Hepatocyte (in vitro differentiated cells): ENCODE results near the gene MIPOL1. TPM values are rescaled to one million over a fixed set of nuclear protein-coding genes. Genes with fewer than 3 reads are reported as not detected.

Source experiments
- DNase-seq: peaks from one replicate; pipeline ENCODE4 v3.0.0-alpha.2; 2016; ENCODE audit warnings: low spot score
- H2AFZ ChIP-seq: fragments of 200-600 bp; sonication (generic); 2 replicates; pipeline ENCODE4 v1.6.0; 2016; ENCODE audit warnings: antibody characterized with exemption, mild to moderate bottlenecking
- H3K27ac ChIP-seq: fragments of 200-600 bp; sonication (generic); 2 replicates; pipeline ENCODE4 v1.5.1; 2016; ENCODE audit warnings: mild to moderate bottlenecking
- H3K27me3 ChIP-seq: fragments of 200-600 bp; sonication (generic); 2 replicates; pipeline ENCODE4 v1.6.1; 2016
- H3K36me3 ChIP-seq: fragments of 200-600 bp; sonication (generic); replicated peaks from 2 replicates; pipeline ENCODE4 v1.5.1; 2016; ENCODE audit warnings: low read depth; ENCODE audit not compliant: insufficient read depth
- H3K4me1 ChIP-seq: fragments of 200-600 bp; sonication (generic); 2 replicates; pipeline ENCODE4 v1.5.1; 2016; ENCODE audit warnings: mild to moderate bottlenecking, moderate library complexity; ENCODE audit not compliant: insufficient read depth
- H3K4me2 ChIP-seq: fragments of 200-600 bp; sonication (generic); 2 replicates; pipeline ENCODE4 v1.6.0; 2016
- H3K4me3 ChIP-seq: fragments of 200-600 bp; sonication (generic); 2 replicates; pipeline ENCODE4 v1.5.1; 2016; ENCODE audit warnings: mild to moderate bottlenecking
- H3K79me2 ChIP-seq: fragments of 200-600 bp; sonication (generic); 2 replicates; pipeline ENCODE4 v1.6.0; 2017; ENCODE audit warnings: mild to moderate bottlenecking
- H3K9me2 ChIP-seq: fragments of 200-600 bp; sonication (generic); replicated peaks from 2 replicates; pipeline ENCODE4 v1.6.0; 2017; ENCODE audit warnings: mild to moderate bottlenecking; ENCODE audit not compliant: insufficient read depth
- H3K9me3 ChIP-seq: fragments of 200-600 bp; sonication (generic); 2 replicates; pipeline ENCODE4 v1.5.1; 2016; ENCODE audit warnings: low read depth, mild to moderate bottlenecking
- H4K20me1 ChIP-seq: fragments of 200-600 bp; sonication (generic); 2 replicates; pipeline ENCODE4 v1.6.0; 2016; ENCODE audit warnings: mild to moderate bottlenecking; ENCODE audit not compliant: insufficient read depth, poor library complexity, severe bottlenecking
- CTCF ChIP-seq: fragments of 200-600 bp; sonication (generic); IDR thresholded peaks from 2 replicates; pipeline ENCODE4 v1.5.1; 2016; ENCODE audit warnings: antibody characterized with exemption, mild to moderate bottlenecking; ENCODE audit not compliant: poor library complexity
- EZH2 ChIP-seq: fragments of 200-600 bp; sonication (generic); IDR thresholded peaks from 2 replicates; pipeline ENCODE4 v1.6.1; 2016; ENCODE audit warnings: antibody characterized with exemption, mild to moderate bottlenecking, borderline replicate concordance
- EZH2phosphoT487 ChIP-seq: fragments of 200-600 bp; sonication (generic); IDR thresholded peaks from one replicate; pipeline ENCODE4 v1.6.1; 2018; ENCODE audit warnings: antibody characterized with exemption, mild to moderate bottlenecking, low read depth, moderate library complexity; ENCODE audit not compliant: unreplicated experiment, severe bottlenecking
- WGBS: methylation state at CpG from one replicate; pipeline ENCODE4 v1.1.6; 2016; ENCODE audit warnings: low lambda C conversion rate; ENCODE audit errors: missing lambda C conversion rate; 5-methylcytosine and 5-hydroxymethylcytosine counted together
- polyA plus RNA-seq: library from polyadenylated mRNA; unstranded; fragments of >200 nt; fragmentation: Nextera tagmentation; extraction: Ambion mirVana; gene quantifications from 2 replicates; pipeline ENCODE4 v1.2.1, GENCODE V29; 2016
- small RNA-seq: library from RNA; depleted of rRNA; stranded (forward); fragments of <200 nt; gene quantifications from one replicate; pipeline ENCODE3, GENCODE V24; 2014
- total RNA-seq: library from RNA; depleted of rRNA; stranded (reverse); fragments of >200 nt; gene quantifications from 2 replicates; pipeline ENCODE4 v1.2.3, GENCODE V29; 2014

The MIPOL1 gene
- total and polyA plus RNA-seq, 2 experiments from 2014 or later: 2.6 to 16.6 TPM

- H2AFZ ChIP-seq: no peak overlapping the region
- peaks cover 70% of the 10 kb centered on the region for H3K79me2 ChIP-seq
- no peaks in the 10 kb centered on the region for H3K9me2 ChIP-seq
- no peak overlapping the region for H3K27ac ChIP-seq
- no peaks in the 10 kb centered on the region for H3K36me3 ChIP-seq
- WGBS: 77% methylated on average over 22 of the region's 22 CpGs
- no peak for DNase-seq
- no peaks in the 10 kb centered on the region for H3K9me3 ChIP-seq
- no peak overlapping the region for H3K4me2 ChIP-seq
- H3K4me3 ChIP-seq: no peak overlapping the region
- H3K4me1 ChIP-seq: peaks cover 16% of the 10 kb centered on the region
- no peaks in the 10 kb centered on the region for H4K20me1 ChIP-seq
- TF ChIP-seq EZH2phosphoT487 (no peak), CTCF (no peak), EZH2 (no peak)
- H3K27me3 ChIP-seq: peaks cover 67% of the 10 kb centered on the region
Observed at GRCh38 chr14:37601865-37602264, 404.1 kb downstream of the MIPOL1 start.

Small RNAs within 50 kb of the gene (small RNA-seq; reads per million reads assigned to genes)
- not detected for gene RNU6-273P
- not detected for gene RNU6-886P

Other genes starting within 250 kb of the MIPOL1 start
- 0.08 and 1.6 TPM in 2 replicates for gene SLC25A21, start 25.3 kb upstream of the MIPOL1 start, total RNA-seq
- gene SLC25A21, start 25.3 kb upstream of the MIPOL1 start, polyA plus RNA-seq: 1.4 TPM in 1 of 2 replicates, not detected in the other